ENCODE results near the gene SDK1. TPM values are rescaled to one million over a fixed set of nuclear protein-coding genes. Genes with fewer than 3 reads are reported as not detected.

SDK1 gene
- total and polyA plus RNA-seq, 2 experiments from 2014 or later = not detected

GRCh38 chr7:3537210-3537875 lies 236.3 kb downstream of the SDK1 start:
- H3K27ac ChIP-seq = no peak overlapping the region
- H3K9me2 ChIP-seq (ENCODE audit: insufficient read depth) = no peaks in the 10 kb centered on the region
- no peaks in the 10 kb centered on the region for H3F3A ChIP-seq (ENCODE audit: insufficient read depth)
- DNase-seq = no peak
- H3K4me2 ChIP-seq (ENCODE audit: unreplicated experiment) = no peak overlapping the region
- no peak overlapping the region for H3K9ac ChIP-seq
- WGBS, 2 experiments (ENCODE audit: low coverage in 1 of 2, low lambda C conversion rate in 2 of 2, missing lambda C conversion rate in 2 of 2) = 39 to 47% methylated on average over 6 of the region's 6 CpGs
- H3K36me3 ChIP-seq (ENCODE audit: low read depth) = no peaks in the 10 kb centered on the region
- H3K79me2 ChIP-seq (ENCODE audit: insufficient read depth) = no peaks in the 10 kb centered on the region
- no peak overlapping the region for H2AFZ ChIP-seq
- H3K27me3 ChIP-seq (replicated peaks; ENCODE audit: insufficient read depth) = no peaks in the 10 kb centered on the region
- no peaks in the 10 kb centered on the region for H3K9me3 ChIP-seq (ENCODE audit: low read depth)
- no peak for TF ChIP-seq EZH2 (IDR thresholded peaks at IDR 0.05; ENCODE audit: insufficient read depth, poor library complexity, severe bottlenecking)
- TF ChIP-seq EZH2phosphoT487 (IDR thresholded peaks at IDR 0.05; ENCODE audit: insufficient read depth, low read depth) = no peak
- no peaks in the 10 kb centered on the region for H3K4me1 ChIP-seq (ENCODE audit: insufficient read depth)
- in situ Hi-C loops (cut with MboI) = no loop called here
- H4K20me1 ChIP-seq (ENCODE audit: insufficient read depth) = no peaks in the 10 kb centered on the region
- no peak overlapping the region for H3K4me3 ChIP-seq

- no peak overlapping the region for H3K4me3 ChIP-seq
- no peaks in the 10 kb centered on the region for H3F3A ChIP-seq (ENCODE audit: insufficient read depth)
- H3K79me2 ChIP-seq (ENCODE audit: insufficient read depth) = no peaks in the 10 kb centered on the region
- no peaks in the 10 kb centered on the region for H3K27me3 ChIP-seq (replicated peaks; ENCODE audit: insufficient read depth)
- no peaks in the 10 kb centered on the region for H3K9me2 ChIP-seq (ENCODE audit: insufficient read depth)
- no peak for DNase-seq
- TF ChIP-seq EZH2 (IDR thresholded peaks at IDR 0.05; ENCODE audit: insufficient read depth, poor library complexity, severe bottlenecking) (no peak), EZH2phosphoT487 (IDR thresholded peaks at IDR 0.05; ENCODE audit: insufficient read depth, low read depth) (no peak)
- in situ Hi-C loops (cut with MboI) = no loop called here
- no peaks in the 10 kb centered on the region for H4K20me1 ChIP-seq (ENCODE audit: insufficient read depth)
- no peaks in the 10 kb centered on the region for H3K4me1 ChIP-seq (ENCODE audit: insufficient read depth)
- H3K9me3 ChIP-seq (ENCODE audit: low read depth) = no peaks in the 10 kb centered on the region
- H3K4me2 ChIP-seq (ENCODE audit: unreplicated experiment) = no peak overlapping the region
- WGBS, 2 experiments (ENCODE audit: low coverage in 1 of 2, low lambda C conversion rate in 2 of 2, missing lambda C conversion rate in 2 of 2) = 44 to 55% methylated on average over 3 of the region's 3 CpGs
- H3K9ac ChIP-seq = no peak overlapping the region
- H3K27ac ChIP-seq = no peak overlapping the region
- no peaks in the 10 kb centered on the region for H3K36me3 ChIP-seq (ENCODE audit: low read depth)
- no peak overlapping the region for H2AFZ ChIP-seq
Observed at GRCh38 chr7:3538041-3538440, 237.0 kb downstream of the SDK1 start.

- H3K79me2 ChIP-seq (ENCODE audit: insufficient read depth) = no peaks in the 10 kb centered on the region
- H2AFZ ChIP-seq = no peak overlapping the region
- H3F3A ChIP-seq (ENCODE audit: insufficient read depth) = no peaks in the 10 kb centered on the region
- H3K9me3 ChIP-seq (ENCODE audit: low read depth) = no peaks in the 10 kb centered on the region
- no peaks in the 10 kb centered on the region for H3K4me1 ChIP-seq (ENCODE audit: insufficient read depth)
- no peaks in the 10 kb centered on the region for H4K20me1 ChIP-seq (ENCODE audit: insufficient read depth)
- no peak overlapping the region for H3K27ac ChIP-seq
- in situ Hi-C loops (cut with MboI) = no loop called here
- WGBS, 2 experiments (ENCODE audit: low coverage in 1 of 2, low lambda C conversion rate in 2 of 2, missing lambda C conversion rate in 2 of 2) = 18 to 19% methylated on average over 5 of the region's 5 CpGs
- no peak for DNase-seq
- no peak overlapping the region for H3K4me2 ChIP-seq (ENCODE audit: unreplicated experiment)
- no peaks in the 10 kb centered on the region for H3K27me3 ChIP-seq (replicated peaks; ENCODE audit: insufficient read depth)
- no peaks in the 10 kb centered on the region for H3K36me3 ChIP-seq (ENCODE audit: low read depth)
- H3K9me2 ChIP-seq (ENCODE audit: insufficient read depth) = no peaks in the 10 kb centered on the region
- TF ChIP-seq EZH2 (IDR thresholded peaks at IDR 0.05; ENCODE audit: insufficient read depth, poor library complexity, severe bottlenecking) (no peak), EZH2phosphoT487 (IDR thresholded peaks at IDR 0.05; ENCODE audit: insufficient read depth, low read depth) (no peak)
- H3K9ac ChIP-seq = no peak overlapping the region
- no peak overlapping the region for H3K4me3 ChIP-seq
Observed at GRCh38 chr7:3540456-3541220, 239.6 kb downstream of the SDK1 start.

GRCh38 chr7:3544202-3544601 lies 243.2 kb downstream of the SDK1 start:
- Histone ChIP-seq H3K4me2 (ENCODE audit: unreplicated experiment) (no peak overlapping the region), H4K20me1 (ENCODE audit: insufficient read depth) (no peaks in the 10 kb centered on the region), H3F3A (ENCODE audit: insufficient read depth) (no peaks in the 10 kb centered on the region), H2AFZ (no peak overlapping the region), H3K4me3 (no peak overlapping the region), H3K9ac (no peak overlapping the region), H3K9me3 (ENCODE audit: low read depth) (no peaks in the 10 kb centered on the region), H3K9me2 (ENCODE audit: insufficient read depth) (no peaks in the 10 kb centered on the region), H3K27me3 (replicated peaks; ENCODE audit: insufficient read depth) (no peaks in the 10 kb centered on the region), H3K36me3 (ENCODE audit: low read depth) (no peaks in the 10 kb centered on the region), H3K79me2 (ENCODE audit: insufficient read depth) (no peaks in the 10 kb centered on the region), H3K4me1 (ENCODE audit: insufficient read depth) (no peaks in the 10 kb centered on the region), H3K27ac (no peak overlapping the region)
- WGBS, 2 experiments (ENCODE audit: low coverage in 1 of 2, low lambda C conversion rate in 2 of 2, missing lambda C conversion rate in 2 of 2) = 68 to 71% methylated on average over 5 of the region's 5 CpGs
- in situ Hi-C loops (cut with MboI) = no loop called here
- DNase-seq = no peak
- TF ChIP-seq EZH2phosphoT487 (IDR thresholded peaks at IDR 0.05; ENCODE audit: insufficient read depth, low read depth) = no peak
- TF ChIP-seq EZH2 (IDR thresholded peaks at IDR 0.05; ENCODE audit: insufficient read depth, poor library complexity, severe bottlenecking) = no peak

Data from GM23248 (cell line).